GM18498 (cell line): ENCODE data around the gene EIPR1.

Experiments used
- ATAC-seq: cut with Tn5 transposase; IDR thresholded peaks from one replicate; pipeline ENCODE4 v1.9.1; 2021; ENCODE audit warnings: mild to moderate bottlenecking, moderate library complexity; ENCODE audit not compliant: unreplicated experiment

EIPR1 gene

DNA sequence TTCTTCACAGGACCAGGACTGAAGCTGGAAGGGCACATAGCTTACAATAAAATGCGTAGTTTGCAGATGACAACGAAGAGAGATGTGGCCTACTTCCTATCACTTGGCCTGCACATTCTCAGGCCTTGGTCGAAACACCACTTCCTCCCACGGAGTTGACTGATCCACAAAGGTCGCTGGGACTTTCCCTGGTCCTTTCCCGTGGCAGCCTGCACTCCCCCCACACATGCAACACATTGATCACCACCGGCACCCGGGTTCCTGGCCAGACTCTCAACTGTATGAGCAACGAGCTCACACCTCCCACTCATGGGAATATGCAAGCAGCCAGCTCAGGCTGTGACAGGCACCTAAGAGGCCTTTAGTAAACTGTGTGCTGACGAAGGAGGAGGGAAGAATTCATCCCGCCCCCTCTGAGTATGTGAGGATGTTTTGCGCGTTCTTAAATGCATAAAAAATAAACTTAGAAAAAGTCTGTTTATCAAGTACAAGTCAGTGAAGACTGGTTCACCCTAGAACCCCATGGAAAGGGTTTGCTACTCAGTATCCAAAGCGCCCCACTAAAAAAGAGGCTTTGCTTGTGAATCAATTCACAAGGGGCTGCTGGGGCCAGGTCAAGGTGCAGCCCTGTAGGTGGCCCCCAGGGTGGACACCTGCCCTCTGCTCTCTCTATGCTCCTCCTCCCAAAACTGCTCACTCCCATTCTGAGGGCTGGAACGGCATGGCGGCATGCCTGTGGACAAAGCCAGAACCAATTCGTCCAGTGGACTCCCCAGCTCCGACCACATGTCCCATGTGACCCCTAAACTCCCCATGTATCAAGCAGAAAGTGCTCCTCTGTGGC lies 154.3 kb downstream of the EIPR1 start:
- peak; percentile 95 for ATAC-seq

DNA sequence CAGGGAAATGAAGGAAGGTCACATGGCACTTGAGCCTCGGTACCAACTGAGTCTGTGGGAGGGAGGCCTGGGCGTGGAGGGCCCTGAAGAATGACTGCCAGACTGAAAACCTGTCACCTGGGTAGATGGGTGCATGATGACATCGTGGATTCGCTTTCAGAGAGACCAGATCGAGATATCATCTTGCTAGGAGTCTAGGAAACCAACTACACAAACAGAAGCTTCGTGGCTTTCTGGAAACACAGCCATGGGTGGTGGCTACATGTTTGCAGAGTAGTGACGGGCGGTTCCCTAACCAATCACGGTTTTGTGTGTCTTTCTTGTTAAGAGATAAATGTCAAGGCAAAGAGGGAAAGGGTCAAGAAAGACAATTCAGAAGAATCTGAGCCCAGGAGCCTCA lies 155.0 kb downstream of the EIPR1 start:
- peak; percentile 56 for ATAC-seq

DNA sequence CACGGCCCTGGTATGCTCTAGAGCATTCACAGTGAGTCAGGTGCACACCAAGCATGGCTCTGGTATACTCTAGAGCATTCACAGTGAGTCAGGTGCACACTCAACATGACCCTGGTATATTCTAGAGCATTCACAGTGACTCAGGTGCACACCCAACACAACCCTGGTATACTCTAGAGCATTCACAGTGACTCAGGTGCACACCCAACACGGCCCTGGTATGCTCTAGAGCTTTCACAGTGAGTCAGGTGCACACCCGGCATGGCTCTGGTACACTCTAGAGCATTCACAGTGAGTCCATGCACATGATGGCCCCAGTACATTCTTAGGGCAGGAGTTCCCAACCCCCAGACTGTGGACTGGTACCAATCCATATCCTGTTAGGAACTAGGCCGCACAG lies 158.1 kb downstream of the EIPR1 start:
- ATAC-seq = no peak

DNA sequence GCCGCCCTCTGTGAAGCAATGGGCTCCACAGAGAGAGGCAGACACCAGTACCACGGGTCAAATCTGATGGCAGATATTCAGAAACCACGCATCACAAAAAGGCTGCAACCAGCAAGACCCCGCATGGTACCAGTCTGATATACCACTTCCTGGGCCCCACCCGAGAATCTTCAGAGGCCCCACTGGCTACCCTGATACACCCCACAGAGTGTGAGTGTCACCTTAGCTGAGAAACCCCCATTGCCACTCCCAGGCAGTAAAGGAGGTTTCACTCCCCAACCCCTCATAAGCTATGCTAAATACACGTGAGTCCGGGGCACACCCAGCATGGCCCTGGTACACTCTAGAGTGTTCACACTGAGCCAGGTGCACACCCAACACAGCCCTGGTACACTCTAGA lies 160.0 kb downstream of the EIPR1 start:
- no peak for ATAC-seq

DNA sequence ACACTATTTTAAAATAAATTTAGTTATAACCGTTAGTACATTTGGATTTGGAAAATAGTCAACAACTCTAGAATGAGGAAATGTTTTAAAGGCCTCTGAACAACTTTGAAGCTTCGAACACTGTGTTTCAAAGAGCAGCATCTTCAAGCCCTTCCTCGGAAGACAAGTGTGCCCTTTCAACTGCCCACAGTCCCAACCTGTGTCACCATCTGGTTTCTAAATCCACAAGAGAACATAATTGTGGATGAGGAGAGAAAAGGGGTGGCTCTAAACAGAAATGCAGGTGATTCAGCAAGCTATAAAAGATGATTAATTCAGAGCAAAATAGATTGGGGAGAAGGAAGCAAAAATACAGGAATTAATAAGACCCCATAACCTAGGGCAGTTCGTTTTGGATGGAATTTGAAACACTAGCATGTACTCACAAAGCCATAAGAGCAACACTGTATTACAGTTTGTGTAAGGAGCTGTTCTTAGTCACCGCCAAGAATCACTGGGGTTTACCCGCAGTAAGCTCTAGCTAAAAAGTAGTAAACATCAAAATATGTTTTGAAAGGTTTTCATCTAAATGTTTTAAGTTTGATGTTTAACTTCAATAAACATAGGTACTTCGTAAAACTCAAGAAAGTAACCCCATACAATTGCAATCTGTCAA lies 160.7 kb downstream of the EIPR1 start:
- ATAC-seq = no peak

DNA sequence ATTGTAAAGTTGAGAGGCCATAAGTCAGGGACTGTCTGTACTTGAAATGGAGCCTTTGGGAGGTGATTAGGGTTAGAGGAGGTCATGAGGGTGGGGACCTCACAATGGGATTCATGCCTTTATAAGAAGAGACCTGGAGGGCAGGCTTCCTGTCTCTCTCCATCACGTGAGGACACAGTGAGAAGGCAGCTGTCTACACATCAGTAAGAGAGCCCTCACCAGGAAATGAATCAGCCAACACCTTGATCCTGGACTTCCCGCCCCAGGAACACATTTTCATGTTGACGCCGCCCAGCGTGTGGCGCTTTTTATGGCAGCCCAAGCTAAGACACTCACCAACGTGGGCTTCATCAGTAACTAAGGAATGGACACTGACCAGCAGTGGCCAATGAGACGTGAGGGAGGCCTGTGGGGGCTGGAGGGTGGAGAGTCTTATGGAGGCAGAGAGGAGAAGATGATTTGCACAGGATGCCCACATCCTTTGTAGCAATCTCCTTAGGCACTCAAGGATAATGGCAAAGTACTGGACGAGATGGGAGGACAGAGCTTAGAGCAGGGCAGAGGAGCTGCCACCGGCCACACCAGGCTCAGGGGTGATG lies 162.7 kb downstream of the EIPR1 start:
- ATAC-seq = no peak

DNA sequence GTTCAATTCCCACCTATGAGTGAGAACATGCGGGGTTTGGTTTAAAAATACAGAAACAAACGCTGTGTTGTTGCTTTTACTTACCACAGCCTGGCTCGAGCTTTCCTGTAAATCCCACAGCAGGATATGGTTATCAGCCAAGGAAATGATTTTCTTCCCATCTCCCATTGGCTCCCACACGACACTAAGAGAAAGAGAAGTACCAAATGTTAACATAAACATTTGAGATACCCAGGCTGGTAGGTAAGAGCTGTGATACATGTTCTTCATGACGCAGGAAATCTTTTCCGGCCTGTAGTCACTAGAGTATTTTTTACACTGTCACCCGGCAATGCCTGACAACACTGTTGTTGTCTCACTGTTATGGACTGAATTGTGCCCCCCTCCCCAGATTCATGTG lies 163.6 kb downstream of the EIPR1 start:
- no peak for ATAC-seq

DNA sequence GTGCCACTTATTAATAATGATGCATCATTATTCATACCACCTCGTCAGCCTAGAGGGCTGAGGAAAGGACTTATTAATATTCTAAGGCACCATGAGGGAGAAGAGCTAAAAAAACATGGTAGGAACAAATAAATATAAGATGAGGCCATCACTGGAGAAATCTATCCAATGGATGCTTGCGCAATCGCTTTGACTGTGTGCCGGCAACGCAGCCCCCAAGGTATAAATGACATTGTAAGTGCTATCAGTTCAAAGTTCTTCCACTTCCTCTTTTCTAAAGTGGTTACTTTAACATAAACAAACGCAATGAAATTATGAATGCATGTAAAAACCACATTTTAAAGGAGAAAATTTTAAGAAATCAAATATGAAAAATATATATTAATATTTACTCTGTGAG lies 164.6 kb downstream of the EIPR1 start:
- ATAC-seq = no peak

DNA sequence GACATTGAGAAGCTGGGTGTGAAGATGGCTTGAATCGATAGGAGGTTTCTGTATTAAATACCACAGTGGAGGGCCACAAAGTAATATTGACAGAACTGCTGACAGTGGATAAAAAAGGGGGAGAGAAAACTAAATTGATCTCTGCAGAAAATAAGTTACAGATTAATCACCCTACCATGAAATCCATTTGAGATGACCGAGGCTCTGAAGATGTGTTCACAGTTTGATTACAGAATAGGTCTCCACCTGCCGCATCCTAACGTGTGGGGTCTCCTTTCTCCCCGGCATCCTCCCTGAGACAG lies 165.6 kb downstream of the EIPR1 start:
- ATAC-seq = no peak

DNA sequence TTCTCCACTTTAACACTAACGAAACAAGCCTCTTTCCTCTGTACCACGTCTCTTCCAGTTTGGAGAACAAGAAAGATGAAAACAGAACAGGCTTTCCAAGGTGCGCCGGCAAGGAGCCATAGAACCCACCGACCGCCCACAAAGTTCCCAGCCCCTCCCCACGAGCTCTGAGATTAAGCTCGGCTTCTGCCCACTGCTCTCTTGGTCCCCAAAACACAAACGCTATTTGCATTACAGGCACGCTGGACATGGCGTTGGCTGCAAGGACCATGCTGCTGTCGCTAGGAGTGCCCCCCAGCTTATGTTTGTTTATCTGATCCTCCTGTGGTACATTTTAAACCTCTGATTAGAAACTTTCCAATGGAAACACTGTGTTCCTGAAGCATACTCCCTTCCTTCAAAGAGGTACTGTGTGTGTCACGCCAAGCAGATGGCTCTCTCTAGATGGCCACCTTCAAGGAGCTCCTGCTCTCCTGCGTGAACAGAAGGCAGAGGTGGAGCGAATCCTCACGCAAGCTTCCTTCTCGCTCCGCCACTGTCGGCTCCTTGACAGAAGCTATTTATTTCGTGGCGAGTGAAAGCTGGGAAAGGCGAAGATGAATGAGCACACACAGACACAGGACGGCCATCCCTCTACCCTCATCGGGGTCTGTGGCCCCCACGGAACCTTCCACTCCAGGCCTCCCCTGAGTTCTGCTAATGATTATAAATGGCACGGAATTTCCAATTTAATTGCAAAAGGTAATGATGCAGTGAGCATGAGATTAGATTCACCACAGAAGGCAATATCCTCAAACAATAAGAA lies 166.2 kb downstream of the EIPR1 start:
- no peak for ATAC-seq

DNA sequence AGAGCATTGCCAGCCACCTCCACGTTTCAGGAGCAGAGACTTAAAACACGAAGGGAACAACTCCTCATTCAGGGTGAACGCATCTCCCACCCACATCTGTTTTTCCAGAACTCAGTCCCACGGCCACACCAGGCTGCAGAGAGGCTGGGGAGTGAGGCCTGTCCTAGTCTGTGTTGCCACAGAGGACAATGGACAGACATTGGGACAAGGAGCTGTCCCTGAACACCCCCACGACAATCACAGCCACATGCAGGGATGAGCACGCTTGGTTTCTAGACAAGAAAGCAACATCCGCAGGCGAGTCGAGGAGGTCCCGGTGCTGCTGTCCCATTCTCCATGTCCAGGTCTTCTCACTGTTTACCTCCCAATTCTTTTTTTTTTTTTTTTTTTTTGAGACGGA lies 167.4 kb downstream of the EIPR1 start:
- ATAC-seq = no peak

DNA sequence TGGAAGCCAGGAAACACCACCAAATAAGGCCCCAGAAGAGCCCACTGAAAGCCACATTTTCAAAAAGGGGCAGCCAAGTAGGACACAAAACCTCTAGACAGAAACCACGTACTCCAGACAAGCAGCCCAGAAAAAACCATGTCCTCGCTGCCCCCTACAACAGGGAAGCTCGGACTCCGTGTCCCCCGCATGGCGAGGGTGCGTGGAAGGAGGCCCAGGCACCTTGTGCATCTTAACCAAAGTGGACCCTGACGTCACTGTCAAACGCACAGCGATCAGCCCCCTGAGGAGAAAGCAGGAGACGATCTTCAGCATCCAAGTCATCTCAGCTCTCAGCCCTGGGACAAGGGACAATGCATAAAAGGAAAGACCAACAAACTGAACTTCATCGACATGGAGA lies 168.4 kb downstream of the EIPR1 start:
- no peak for ATAC-seq

DNA sequence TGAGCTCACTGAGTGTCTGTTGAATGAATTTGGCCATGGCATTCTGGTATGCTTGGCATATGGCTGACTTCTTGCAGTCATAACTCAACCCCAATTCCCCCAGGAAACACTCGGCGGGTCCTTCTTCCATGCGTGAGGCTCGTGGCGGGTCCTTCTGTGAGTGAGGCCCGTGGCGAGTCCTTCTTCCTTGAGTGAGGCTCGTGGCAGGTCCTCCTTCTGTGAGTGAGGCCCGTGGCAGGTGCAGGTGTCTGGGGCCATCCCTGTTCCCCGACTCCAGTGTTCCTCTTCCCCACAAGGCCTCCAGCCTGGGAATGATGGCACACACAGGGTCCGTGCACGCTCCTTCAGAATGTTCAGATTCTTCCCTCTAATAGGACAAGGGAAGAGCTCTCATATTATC lies 169.0 kb downstream of the EIPR1 start:
- ATAC-seq = no peak

DNA sequence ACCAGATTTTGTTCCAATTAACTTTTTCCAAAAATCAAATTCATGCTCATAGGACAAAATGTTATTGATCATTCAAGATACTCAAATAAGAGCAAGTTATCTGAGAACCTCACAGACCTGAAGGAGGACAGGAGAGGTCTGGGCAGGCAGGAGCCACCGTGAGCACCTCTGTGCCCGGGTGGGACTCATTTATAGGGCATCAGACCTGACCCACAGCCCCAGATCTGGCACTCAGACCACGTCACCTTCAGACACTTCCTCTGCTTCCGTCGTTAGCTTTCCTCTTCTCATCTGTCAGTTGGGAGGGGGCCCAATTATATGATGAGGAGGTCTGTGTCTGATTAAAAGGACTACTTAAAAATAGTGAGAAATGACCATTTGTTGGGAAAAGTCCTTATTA lies 169.4 kb downstream of the EIPR1 start:
- no peak for ATAC-seq

DNA sequence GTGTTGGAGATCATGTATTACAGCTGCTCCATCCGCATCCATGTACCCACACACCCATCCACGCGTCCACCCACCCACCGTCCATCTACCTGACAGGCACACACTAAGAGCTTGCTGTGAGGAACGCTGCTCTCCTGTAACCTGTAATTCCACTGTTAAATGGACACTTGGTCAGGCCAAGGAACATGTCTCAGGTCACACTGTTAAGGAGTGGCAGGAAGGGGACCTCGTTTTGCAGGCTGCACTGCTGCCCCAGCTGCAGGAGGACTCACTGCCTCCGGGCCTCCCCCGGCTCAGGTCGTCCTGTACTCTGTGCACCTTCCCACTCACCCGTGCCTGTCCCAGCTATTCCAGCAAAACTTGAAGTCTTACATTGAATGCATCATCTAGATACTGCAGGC lies 170.5 kb downstream of the EIPR1 start:
- no peak for ATAC-seq

DNA sequence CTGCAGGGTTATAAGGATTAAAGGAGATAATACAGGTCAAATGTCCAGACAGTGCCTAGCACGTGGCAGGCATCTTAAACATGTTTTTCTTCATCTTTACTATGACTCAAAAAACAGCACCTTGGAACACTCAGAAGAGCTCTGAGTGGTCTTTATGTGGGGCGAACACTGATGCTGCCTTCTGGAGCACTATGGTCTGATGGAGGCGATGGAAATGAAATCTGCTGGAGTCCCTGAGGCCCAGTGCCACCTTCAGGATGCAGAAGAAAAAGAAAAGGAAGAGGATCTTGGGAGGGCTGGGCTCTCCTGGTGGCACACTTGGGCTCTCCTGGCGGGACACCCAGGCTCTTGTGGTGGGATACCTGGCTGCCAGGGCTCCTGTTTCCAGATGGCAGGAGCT lies 171.8 kb downstream of the EIPR1 start:
- no peak for ATAC-seq

DNA sequence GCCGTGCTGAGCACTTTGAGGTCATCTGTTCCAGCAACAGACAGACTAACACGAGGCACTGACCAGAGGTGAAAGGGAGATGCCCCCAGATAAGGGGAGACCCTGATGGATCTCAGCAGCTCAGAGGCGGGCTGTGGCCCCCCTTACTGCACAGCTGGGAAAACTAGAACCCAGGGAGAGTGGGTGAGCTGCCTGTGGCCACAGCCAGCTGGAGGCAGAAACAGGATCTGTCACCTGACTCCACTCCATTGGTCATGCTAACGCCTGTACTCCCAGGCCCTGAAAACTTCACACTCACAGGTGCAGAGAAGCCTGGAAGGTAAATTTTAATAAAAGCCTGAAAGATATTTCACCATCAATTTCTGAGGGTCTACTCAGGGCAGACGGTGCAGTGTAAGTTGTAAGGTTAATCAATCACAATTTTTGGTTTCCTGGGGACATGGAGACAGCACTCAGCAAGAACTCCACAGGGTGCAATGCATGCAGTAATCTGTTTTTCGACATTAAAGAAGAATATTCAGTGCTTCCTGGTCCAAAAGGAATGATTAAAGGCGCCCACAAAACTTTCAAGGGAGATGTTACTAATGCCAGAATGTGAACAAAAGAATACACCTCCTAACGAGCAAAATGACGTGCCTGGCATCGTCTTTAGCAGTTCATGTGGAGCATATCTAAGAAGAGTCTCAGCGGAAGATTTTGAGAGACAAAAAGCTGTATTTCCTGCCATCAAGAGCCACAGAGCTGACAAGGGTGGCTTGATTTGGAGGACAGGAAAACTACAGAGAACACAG lies 173.4 kb downstream of the EIPR1 start:
- ATAC-seq = no peak

DNA sequence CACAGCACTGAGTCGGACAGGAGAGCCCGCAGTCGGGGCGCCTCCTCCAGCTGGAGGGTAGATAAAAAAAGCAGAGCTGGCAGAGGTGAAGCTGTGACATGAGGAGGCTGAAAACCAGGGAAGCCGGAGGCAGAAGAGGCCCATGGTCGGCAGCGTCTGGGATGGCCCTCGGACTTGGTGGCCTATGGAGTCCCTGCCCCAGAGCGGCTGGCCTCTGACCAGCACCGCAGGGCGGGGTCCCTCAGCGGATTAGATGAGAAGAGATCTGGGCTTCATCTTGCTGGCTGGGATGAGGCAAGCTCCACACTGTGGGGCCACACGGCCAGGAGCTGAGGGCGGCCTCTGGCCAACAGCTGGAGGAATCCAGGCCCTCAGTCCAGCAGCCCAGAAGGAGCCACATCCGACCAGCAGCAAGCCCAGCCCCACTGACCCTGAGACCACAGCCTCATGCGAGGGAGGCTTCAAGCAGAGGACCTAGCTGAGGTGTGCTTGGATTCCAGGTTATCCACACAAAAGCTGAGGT lies 174.1 kb downstream of the EIPR1 start:
- no peak for ATAC-seq

DNA sequence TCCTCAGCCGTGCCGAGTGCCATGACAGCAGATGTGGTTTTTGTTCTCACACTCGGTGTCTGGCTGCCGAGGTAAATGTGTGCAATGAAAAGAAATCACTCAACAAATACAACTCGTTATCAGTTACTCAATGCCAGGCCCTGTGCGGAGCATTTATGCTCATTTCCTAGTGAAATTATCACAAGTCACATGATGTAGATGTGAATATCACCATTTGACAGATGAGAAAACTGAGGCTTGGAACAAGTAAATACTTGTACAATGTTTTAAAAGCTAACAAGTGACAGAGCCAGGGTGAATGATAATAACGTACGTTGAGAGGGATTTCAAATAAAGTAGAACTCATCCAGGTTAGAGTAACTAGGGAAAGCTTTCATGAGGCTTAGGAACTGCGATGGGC lies 174.7 kb downstream of the EIPR1 start:
- no peak for ATAC-seq

DNA sequence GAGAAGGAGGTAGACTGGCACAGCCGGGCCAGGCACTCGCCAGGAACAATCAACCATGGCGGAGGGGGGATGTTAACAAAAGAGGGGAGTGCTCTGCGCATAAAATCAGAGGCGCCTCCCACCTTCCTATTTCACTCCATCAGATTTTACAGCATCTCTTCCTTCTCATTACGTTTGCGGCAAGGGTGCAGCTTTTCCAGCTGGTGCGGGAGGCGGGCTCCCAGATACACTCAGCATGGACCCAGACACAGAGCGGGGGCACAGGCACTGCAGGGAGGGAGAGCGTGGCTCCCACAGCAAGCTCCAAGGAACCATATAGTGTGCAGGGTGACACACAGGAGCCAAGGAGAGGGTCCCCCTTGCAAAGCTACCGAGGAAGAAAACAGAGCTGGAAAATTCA lies 176.3 kb downstream of the EIPR1 start:
- ATAC-seq = no peak
